Measurements from ENCODE around the gene NCOA3.

DNA sequence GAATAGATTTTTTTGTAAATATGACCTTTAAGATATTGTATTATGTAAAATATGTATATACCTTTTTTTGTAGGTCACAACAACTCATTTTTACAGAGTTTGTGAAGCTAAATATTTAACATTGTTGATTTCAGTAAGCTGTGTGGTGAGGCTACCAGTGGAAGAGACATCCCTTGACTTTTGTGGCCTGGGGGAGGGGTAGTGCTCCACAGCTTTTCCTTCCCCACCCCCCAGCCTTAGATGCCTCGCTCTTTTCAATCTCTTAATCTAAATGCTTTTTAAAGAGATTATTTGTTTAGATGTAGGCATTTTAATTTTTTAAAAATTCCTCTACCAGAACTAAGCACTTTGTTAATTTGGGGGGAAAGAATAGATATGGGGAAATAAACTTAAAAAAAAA lies 152.7 kb downstream of the NCOA3 start:
- TF ChIP-seq POLR2A (IDR thresholded peaks at IDR 0.05; ENCODE audit: low read length) = no peak
- TF ChIP-seq GATA1 (IDR thresholded peaks at IDR 0.05; ENCODE audit: low read depth, low read length) = no peak
